Keratinocyte (primary cell): ENCODE results near the gene OR6C68. TPM values are rescaled to one million over a fixed set of nuclear protein-coding genes. Genes with fewer than 3 reads are reported as not detected.
A peak's percentile ranks its signal among the peaks of the same experiment; 100 is the strongest.

Source experiments
- DNase-seq: peaks from one replicate; pipeline ENCODE4 v3.0.0-alpha.2; 2011; ENCODE audit warnings: low read depth, missing footprints, low spot score
- FAIRE-seq: peaks from 2 replicates; lab custom pipeline; 2011; peaks lifted over from hg19 to GRCh38; lab: Jason Lieb, UNC
- H2AFZ ChIP-seq: 2 replicates; pipeline ENCODE4 v1.6.0; 2012; ENCODE audit warnings: low read length, control low read depth, inconsistent platforms; ENCODE audit not compliant: control insufficient read depth
- H3K27ac ChIP-seq: 2 replicates; pipeline ENCODE4 v1.5.1; 2011; ENCODE audit warnings: low read length; ENCODE audit not compliant: control insufficient read depth, insufficient read depth
- H3K27me3 ChIP-seq: 3 replicates; pipeline ENCODE4 v1.6.0; 2011; ENCODE audit warnings: low read length; ENCODE audit not compliant: control insufficient read depth, insufficient read depth; ENCODE audit errors: extremely low read depth
- H3K36me3 ChIP-seq, 2 experiments: 2 replicates in 1 of 2; 3 replicates in 1 of 2; pipeline ENCODE4 v1.5.1; 2011; ENCODE audit warnings: low read length in 2 of 2, mild to moderate bottlenecking in 1 of 2; ENCODE audit not compliant: control insufficient read depth in 2 of 2, insufficient read depth in 2 of 2; ENCODE audit errors: extremely low read depth in 1 of 2
- H3K4me1 ChIP-seq: 3 replicates; pipeline ENCODE4 v1.5.1; 2011; ENCODE audit warnings: low read length; ENCODE audit not compliant: control insufficient read depth, insufficient read depth; ENCODE audit errors: extremely low read depth
- H3K4me2 ChIP-seq: 3 replicates; pipeline ENCODE4 v1.6.0; 2011; ENCODE audit warnings: low read depth, low read length; ENCODE audit not compliant: control insufficient read depth, insufficient read depth; ENCODE audit errors: extremely low read depth
- H3K4me3 ChIP-seq, 3 experiments: fragments of 200-600 bp in 1 of 3; sonication (generic) in 1 of 3; 2 replicates in 2 of 3; 3 replicates in 1 of 3; pipeline ENCODE4 v1.5.1; 2011 to 2016; ENCODE audit warnings: low read length in 3 of 3, mild to moderate bottlenecking in 3 of 3, control low read depth in 2 of 3, inconsistent platforms in 1 of 3, low read depth in 1 of 3, mixed read lengths in 1 of 3, mixed run types in 1 of 3, moderate library complexity in 1 of 3; ENCODE audit not compliant: control insufficient read depth in 2 of 3, insufficient read depth in 2 of 3; ENCODE audit errors: extremely low read depth in 1 of 3
- H3K79me2 ChIP-seq: 2 replicates; pipeline ENCODE4 v1.6.0; 2012; ENCODE audit warnings: low read length; ENCODE audit not compliant: control insufficient read depth, insufficient read depth
- H3K9ac ChIP-seq: 3 replicates; pipeline ENCODE4 v1.6.0; 2011; ENCODE audit warnings: low read length; ENCODE audit not compliant: control insufficient read depth, insufficient read depth; ENCODE audit errors: extremely low read depth
- H3K9me1 ChIP-seq: 3 replicates; pipeline ENCODE4 v1.6.0; 2011; ENCODE audit warnings: low read length; ENCODE audit not compliant: control insufficient read depth, insufficient read depth; ENCODE audit errors: extremely low read depth
- H3K9me3 ChIP-seq: 2 replicates; pipeline ENCODE4 v1.5.1; 2012; ENCODE audit warnings: low read depth, low read length; ENCODE audit not compliant: control insufficient read depth
- H4K20me1 ChIP-seq: 3 replicates; pipeline ENCODE4 v1.6.0; 2011; ENCODE audit warnings: low read length; ENCODE audit not compliant: control insufficient read depth, insufficient read depth; ENCODE audit errors: extremely low read depth
- EZH2 ChIP-seq: IDR thresholded peaks from one replicate; pipeline ENCODE4 v1.6.1; 2012; ENCODE audit warnings: inconsistent platforms, mild to moderate bottlenecking, low read length, moderate library complexity
- dilution Hi-C: fragments of 300-500 bp; cut with MboI; formaldehyde crosslinking; loops from one replicate; pipeline ENCODE4 v1.7.0; 2020; ENCODE audit warnings: low sequenced_read_pairs; ENCODE audit not compliant: extremely low pct_ligation_motif_present
- polyA plus RNA-seq, 5 experiments: library from polyadenylated mRNA; depleted of rRNA in 3 of 5; stranded (reverse) in 3 of 5; stranded (forward) in 1 of 5; unstranded in 1 of 5; fragments of >200 nt; gene quantifications; 1 replicate in 1 of 5; 2 replicates in 3 of 5; 3 replicates in 1 of 5; pipeline versions ENCODE4 v1.2.1 to v1.2.3, GENCODE V29; 2011 to 2012; ENCODE audit warnings: missing spikeins in 2 of 5, low read depth in 1 of 5, low replicate concordance in 1 of 5
- TF ChIP-seq, protein P1 (sequence below), 3 experiments: IDR thresholded peaks in 1 of 3; conservative IDR thresholded peaks in 1 of 3; optimal IDR thresholded peaks in 1 of 3; 2 replicates in 2 of 3; 3 replicates in 1 of 3; pipeline versions ENCODE3 to v1.5.1; 2011; ENCODE audit warnings: low read length in 3 of 3, mild to moderate bottlenecking in 3 of 3, moderate library complexity in 2 of 3, control low read depth in 1 of 3, inconsistent platforms in 1 of 3; ENCODE audit not compliant: insufficient read depth in 2 of 3; ENCODE audit errors: extremely low read depth in 1 of 3

Gene OR6C68
- polyA plus RNA-seq, 1 donor (not counting 4 experiments of a cell fraction or from before 2014, with no cell fraction given): not detected

GRCh38 chr12:55445357-55445756, 46.8 kb upstream of the OR6C68 start:
- dilution Hi-C loops: no loop called here
- TF ChIP-seq, protein P1, sequence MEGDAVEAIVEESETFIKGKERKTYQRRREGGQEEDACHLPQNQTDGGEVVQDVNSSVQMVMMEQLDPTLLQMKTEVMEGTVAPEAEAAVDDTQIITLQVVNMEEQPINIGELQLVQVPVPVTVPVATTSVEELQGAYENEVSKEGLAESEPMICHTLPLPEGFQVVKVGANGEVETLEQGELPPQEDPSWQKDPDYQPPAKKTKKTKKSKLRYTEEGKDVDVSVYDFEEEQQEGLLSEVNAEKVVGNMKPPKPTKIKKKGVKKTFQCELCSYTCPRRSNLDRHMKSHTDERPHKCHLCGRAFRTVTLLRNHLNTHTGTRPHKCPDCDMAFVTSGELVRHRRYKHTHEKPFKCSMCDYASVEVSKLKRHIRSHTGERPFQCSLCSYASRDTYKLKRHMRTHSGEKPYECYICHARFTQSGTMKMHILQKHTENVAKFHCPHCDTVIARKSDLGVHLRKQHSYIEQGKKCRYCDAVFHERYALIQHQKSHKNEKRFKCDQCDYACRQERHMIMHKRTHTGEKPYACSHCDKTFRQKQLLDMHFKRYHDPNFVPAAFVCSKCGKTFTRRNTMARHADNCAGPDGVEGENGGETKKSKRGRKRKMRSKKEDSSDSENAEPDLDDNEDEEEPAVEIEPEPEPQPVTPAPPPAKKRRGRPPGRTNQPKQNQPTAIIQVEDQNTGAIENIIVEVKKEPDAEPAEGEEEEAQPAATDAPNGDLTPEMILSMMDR (optimal IDR thresholded peaks at IDR 0.05 in 1 of 3, IDR thresholded peaks at IDR 0.05 in 1 of 3, conservative IDR thresholded peaks at IDR 0.05 in 1 of 3; ENCODE audit: extremely low read depth in 1 of 3, insufficient read depth in 2 of 3, low read length in 3 of 3): no peak
- TF ChIP-seq EZH2: no peak
- Histone ChIP-seq H3K4me1 (no peaks in the 10 kb centered on the region), H2AFZ (no peak overlapping the region), H4K20me1 (no peaks in the 10 kb centered on the region), H3K27ac (no peak overlapping the region), H3K36me3 (no peaks in the 10 kb centered on the region), H3K4me3 (no peak overlapping the region), H3K4me2 (no peak overlapping the region), H3K9me1 (no peaks in the 10 kb centered on the region), H3K79me2 (no peaks in the 10 kb centered on the region), H3K27me3 (no peaks in the 10 kb centered on the region), H3K9me3 (no peaks in the 10 kb centered on the region), H3K9ac (no peak overlapping the region)
- FAIRE-seq (no peak), DNase-seq (no peak)

DNA sequence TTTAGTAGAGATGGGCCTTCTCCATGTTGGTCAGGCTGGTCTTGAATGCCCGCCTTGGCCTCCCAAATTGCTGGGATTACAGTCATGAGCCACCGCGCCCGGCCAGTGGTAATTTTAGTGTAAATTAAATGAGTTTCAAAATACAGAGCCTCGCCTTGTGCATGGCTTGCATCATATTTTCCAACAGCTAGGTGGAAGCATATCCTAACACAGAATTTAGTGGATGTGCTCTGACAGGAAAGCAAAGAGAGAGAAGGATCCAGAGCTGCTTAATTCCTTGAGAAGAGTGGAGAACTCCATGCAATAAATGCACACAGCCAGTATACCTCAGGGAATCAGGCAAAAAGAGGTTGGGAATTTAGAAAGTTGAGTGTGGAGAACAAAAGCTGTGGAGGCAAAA, 45.9 kb upstream of the OR6C68 start:
- H3K4me2 ChIP-seq: no peak overlapping the region
- no peaks in the 10 kb centered on the region for H3K4me1 ChIP-seq
- no peaks in the 10 kb centered on the region for H3K36me3 ChIP-seq
- FAIRE-seq (no peak), DNase-seq (no peak)
- no peak overlapping the region for H2AFZ ChIP-seq
- no peaks in the 10 kb centered on the region for H3K9me3 ChIP-seq
- H3K4me3 ChIP-seq: no peak overlapping the region
- no peak overlapping the region for H3K9ac ChIP-seq
- H4K20me1 ChIP-seq: no peaks in the 10 kb centered on the region
- dilution Hi-C loops: no loop called here
- H3K79me2 ChIP-seq: no peaks in the 10 kb centered on the region
- TF ChIP-seq, protein P1 (optimal IDR thresholded peaks at IDR 0.05 in 1 of 3, IDR thresholded peaks at IDR 0.05 in 1 of 3, conservative IDR thresholded peaks at IDR 0.05 in 1 of 3; ENCODE audit: extremely low read depth in 1 of 3, insufficient read depth in 2 of 3, low read length in 3 of 3): peak in 1 of 3 experiments; percentile 8
- TF ChIP-seq EZH2: no peak
- no peaks in the 10 kb centered on the region for H3K27me3 ChIP-seq
- H3K27ac ChIP-seq: no peak overlapping the region
- H3K9me1 ChIP-seq: no peaks in the 10 kb centered on the region
